WTC11 (cell line): ENCODE measurements around the gene PLCD1. TPM values are rescaled to one million over a fixed set of nuclear protein-coding genes. Genes with fewer than 3 reads are reported as not detected.
A peak's percentile ranks its signal among the peaks of the same experiment; 100 is the strongest.

Experiments used
- ATAC-seq: fragments of 200-7000 bp; cut with Tn5 transposase; 2 replicates; pipeline ENCODE4 v1.10.0; 2021; ENCODE audit warnings: mild to moderate bottlenecking, moderate library complexity
- CTCF ChIA-PET: fragments of 300-600 bp; sonication (Branson Sonifier 250); formaldehyde crosslinking; loops from one replicate; lab custom pipeline; 2021; ENCODE audit warnings: antibody characterized with exemption; lab: Charles Lee
- POLR2A ChIA-PET: fragments of 350-600 bp; sonication (Branson Sonifier 250); formaldehyde crosslinking; loops from one replicate; lab custom pipeline; 2021; ENCODE audit warnings: antibody characterized with exemption; lab: Charles Lee
- DNase-seq: peaks from one replicate; pipeline ENCODE4 v3.0.0; 2021; ENCODE audit warnings: low spot score
- H3K27ac Mint-ChIP-seq: 2 replicates; pipeline ENCODE4 v1.8.0; 2021; ENCODE audit warnings: mixed read lengths
- H3K27me3 Mint-ChIP-seq: 2 replicates; pipeline ENCODE4 v1.8.0; 2021; ENCODE audit warnings: low read depth, mild to moderate bottlenecking, moderate library complexity, mixed read lengths
- H3K36me3 Mint-ChIP-seq: 2 replicates; pipeline ENCODE4 v1.8.0; 2021; ENCODE audit warnings: mixed read lengths
- H3K4me1 Mint-ChIP-seq: 2 replicates; pipeline ENCODE4 v1.8.0; 2022; ENCODE audit warnings: mixed read lengths
- H3K4me3 Mint-ChIP-seq: 2 replicates; pipeline ENCODE4 v1.8.0; 2021; ENCODE audit warnings: mild to moderate bottlenecking, moderate library complexity, mixed read lengths
- H3K9me3 Mint-ChIP-seq: 2 replicates; pipeline ENCODE4 v1.8.0; 2021; ENCODE audit warnings: mixed read lengths
- CBFB ChIP-seq: sonication (generic); formaldehyde crosslinking; IDR thresholded peaks from 2 replicates; pipeline ENCODE4 v1.8.1; 2022; ENCODE audit warnings: mild to moderate bottlenecking, low read depth, missing genetic modification reagents
- ETV6 ChIP-seq: sonication (generic); formaldehyde crosslinking; IDR thresholded peaks from 2 replicates; pipeline ENCODE4 v1.8.1; 2022; ENCODE audit warnings: mild to moderate bottlenecking, missing genetic modification reagents
- GABPB1 ChIP-seq: sonication (generic); formaldehyde crosslinking; IDR thresholded peaks from 2 replicates; pipeline ENCODE4 v1.8.1; 2023; ENCODE audit warnings: mild to moderate bottlenecking, missing genetic modification reagents
- GRHL2 ChIP-seq: fragments of 250-450 bp; sonication (Bioruptor Pico); IDR thresholded peaks from 2 replicates; pipeline ENCODE4 v1.8.0; 2022; ENCODE audit warnings: mild to moderate bottlenecking, moderate library complexity; ENCODE audit not compliant: insufficient replicate concordance, severe bottlenecking
- NFATC4 ChIP-seq: fragments of 250-450 bp; sonication (Bioruptor Pico); IDR thresholded peaks from 2 replicates; pipeline ENCODE4 v1.9.0; 2021; ENCODE audit warnings: mild to moderate bottlenecking
- OVOL2 ChIP-seq: fragments of 250-450 bp; sonication (Bioruptor Pico); IDR thresholded peaks from 2 replicates; pipeline ENCODE4 v1.9.0; 2021; ENCODE audit warnings: mild to moderate bottlenecking, borderline replicate concordance
- PRRX2 ChIP-seq: fragments of 250-450 bp; sonication (Bioruptor Pico); IDR thresholded peaks from 2 replicates; pipeline ENCODE4 v1.8.0; 2021; ENCODE audit warnings: mild to moderate bottlenecking
- TP53 ChIP-seq: sonication (generic); formaldehyde crosslinking; IDR thresholded peaks from 2 replicates; pipeline ENCODE4 v1.8.1; 2023; ENCODE audit warnings: mild to moderate bottlenecking, missing genetic modification reagents
- ZNF219 ChIP-seq: sonication (generic); formaldehyde crosslinking; IDR thresholded peaks from 2 replicates; pipeline ENCODE4 v1.8.0; 2023; ENCODE audit warnings: missing genetic modification reagents, mild to moderate bottlenecking, borderline replicate concordance
- ZNF263 ChIP-seq: sonication (generic); formaldehyde crosslinking; IDR thresholded peaks from 2 replicates; pipeline ENCODE4 v1.8.1; 2022; ENCODE audit warnings: low read depth, mild to moderate bottlenecking, moderate library complexity, missing genetic modification reagents
- total RNA-seq: library from RNA; stranded (reverse); gene quantifications from 3 replicates; pipeline ENCODE4 v1.2.3, GENCODE V29; 2021
- TF ChIP-seq, protein P1 (sequence below): fragments of 250-450 bp; sonication (Bioruptor Pico); IDR thresholded peaks from 2 replicates; pipeline ENCODE4 v2.1.2; 2022; ENCODE audit warnings: mild to moderate bottlenecking, moderate library complexity
- TF ChIP-seq, protein P2 (sequence below): sonication (generic); formaldehyde crosslinking; IDR thresholded peaks from 2 replicates; pipeline ENCODE4 v1.8.1; 2022; ENCODE audit warnings: mild to moderate bottlenecking, missing genetic modification reagents, moderate library complexity, borderline replicate concordance
- TF ChIP-seq, protein P3 (sequence below): fragments of 250-450 bp; sonication (Bioruptor Pico); IDR thresholded peaks from 2 replicates; pipeline ENCODE4 v1.9.0; 2021; ENCODE audit warnings: mild to moderate bottlenecking
- TF ChIP-seq, protein P4 (sequence below): sonication (generic); formaldehyde crosslinking; IDR thresholded peaks from 2 replicates; pipeline ENCODE4 v1.8.0; 2023; ENCODE audit warnings: missing genetic modification reagents
- TF ChIP-seq, protein P5 (sequence below): sonication (generic); formaldehyde crosslinking; IDR thresholded peaks from 2 replicates; pipeline ENCODE4 v1.8.0; 2022; ENCODE audit warnings: mild to moderate bottlenecking, missing genetic modification reagents
- TF ChIP-seq, protein P6 (sequence below): sonication (generic); formaldehyde crosslinking; IDR thresholded peaks from 2 replicates; pipeline ENCODE4 v1.8.1; 2022; ENCODE audit warnings: missing genetic modification reagents, borderline replicate concordance
- TF ChIP-seq, protein P7 (sequence below): sonication (generic); formaldehyde crosslinking; IDR thresholded peaks from 2 replicates; pipeline ENCODE4 v1.8.1; 2023; ENCODE audit warnings: mild to moderate bottlenecking, missing genetic modification reagents
- TF ChIP-seq, protein P8 (sequence below): sonication (generic); formaldehyde crosslinking; IDR thresholded peaks from 2 replicates; pipeline ENCODE4 v1.8.0; 2022; ENCODE audit warnings: mild to moderate bottlenecking, missing genetic modification reagents

The PLCD1 gene
- total RNA-seq, 1 experiment from 2014 or later: 29.9 TPM

DNA sequence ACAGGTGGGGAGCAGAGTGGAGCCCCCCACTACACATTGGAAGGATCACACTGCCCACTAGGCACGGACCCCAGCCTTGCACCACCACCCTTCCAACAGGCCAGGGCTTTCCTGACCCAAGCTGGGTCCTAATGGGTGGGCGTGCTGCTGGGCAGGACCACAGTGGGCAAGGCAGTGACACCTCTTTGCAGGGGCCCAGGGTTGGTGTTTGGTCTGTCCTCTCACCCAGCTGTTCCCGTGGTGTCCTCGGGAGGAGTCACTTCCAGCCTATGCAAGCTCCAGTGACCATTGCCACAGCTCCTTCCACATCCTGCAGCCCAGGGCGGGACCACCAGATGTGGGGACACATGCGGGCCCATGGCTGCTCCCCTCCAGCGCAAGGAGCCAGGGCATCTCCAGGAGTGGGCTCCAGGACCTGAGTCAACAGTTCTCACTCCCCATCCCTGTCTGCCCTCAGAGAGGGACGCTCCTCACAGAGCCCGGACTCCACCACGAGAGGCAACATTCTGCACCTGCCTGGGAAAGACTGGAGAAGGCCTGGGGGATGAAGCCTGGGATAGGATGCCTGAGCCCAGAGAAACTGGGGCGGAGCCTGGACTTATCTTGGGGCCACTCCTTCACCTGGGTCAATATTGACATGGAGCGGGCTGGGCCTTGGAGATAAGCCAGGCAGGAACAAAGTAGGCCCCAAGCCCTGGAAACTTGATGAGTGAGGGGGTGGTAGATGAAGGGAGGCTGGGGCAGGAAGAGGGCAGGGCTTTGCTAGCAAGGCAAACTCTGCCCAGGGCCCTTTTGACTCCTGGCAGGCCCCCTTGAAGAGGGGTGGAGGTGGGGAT lies 42.7 kb downstream of the PLCD1 start:
- Mint-ChIP-seq H3K27me3 (no peaks in the 10 kb centered on the region; the same call in 1 of the 2 replicates), H3K4me1 (peaks cover 13% of the 10 kb centered on the region), H3K27ac (no peak overlapping the region), H3K4me3 (no peak overlapping the region), H3K9me3 (no peaks in the 10 kb centered on the region), H3K36me3 (no peaks in the 10 kb centered on the region)
- ATAC-seq (peak; percentile 26), DNase-seq (no peak)
- TF ChIP-seq ZNF263 (CRISPR knock-in tag): no peak
- no peak for TF ChIP-seq GRHL2 (CRISPR knock-in tag)
- TF ChIP-seq, protein P1, sequence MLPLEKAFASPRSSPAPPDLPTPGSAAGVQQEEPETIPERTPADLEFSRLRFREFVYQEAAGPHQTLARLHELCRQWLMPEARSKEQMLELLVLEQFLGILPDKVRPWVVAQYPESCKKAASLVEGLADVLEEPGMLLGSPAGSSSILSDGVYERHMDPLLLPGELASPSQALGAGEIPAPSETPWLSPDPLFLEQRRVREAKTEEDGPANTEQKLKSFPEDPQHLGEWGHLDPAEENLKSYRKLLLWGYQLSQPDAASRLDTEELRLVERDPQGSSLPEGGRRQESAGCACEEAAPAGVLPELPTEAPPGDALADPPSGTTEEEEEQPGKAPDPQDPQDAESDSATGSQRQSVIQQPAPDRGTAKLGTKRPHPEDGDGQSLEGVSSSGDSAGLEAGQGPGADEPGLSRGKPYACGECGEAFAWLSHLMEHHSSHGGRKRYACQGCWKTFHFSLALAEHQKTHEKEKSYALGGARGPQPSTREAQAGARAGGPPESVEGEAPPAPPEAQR (CRISPR knock-in tag): no peak
- TF ChIP-seq, protein P2, sequence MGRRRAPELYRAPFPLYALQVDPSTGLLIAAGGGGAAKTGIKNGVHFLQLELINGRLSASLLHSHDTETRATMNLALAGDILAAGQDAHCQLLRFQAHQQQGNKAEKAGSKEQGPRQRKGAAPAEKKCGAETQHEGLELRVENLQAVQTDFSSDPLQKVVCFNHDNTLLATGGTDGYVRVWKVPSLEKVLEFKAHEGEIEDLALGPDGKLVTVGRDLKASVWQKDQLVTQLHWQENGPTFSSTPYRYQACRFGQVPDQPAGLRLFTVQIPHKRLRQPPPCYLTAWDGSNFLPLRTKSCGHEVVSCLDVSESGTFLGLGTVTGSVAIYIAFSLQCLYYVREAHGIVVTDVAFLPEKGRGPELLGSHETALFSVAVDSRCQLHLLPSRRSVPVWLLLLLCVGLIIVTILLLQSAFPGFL (CRISPR knock-in tag): no peak
- TF ChIP-seq, protein P3, sequence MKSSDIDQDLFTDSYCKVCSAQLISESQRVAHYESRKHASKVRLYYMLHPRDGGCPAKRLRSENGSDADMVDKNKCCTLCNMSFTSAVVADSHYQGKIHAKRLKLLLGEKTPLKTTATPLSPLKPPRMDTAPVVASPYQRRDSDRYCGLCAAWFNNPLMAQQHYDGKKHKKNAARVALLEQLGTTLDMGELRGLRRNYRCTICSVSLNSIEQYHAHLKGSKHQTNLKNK (CRISPR knock-in tag): no peak
- TF ChIP-seq, protein P4, sequence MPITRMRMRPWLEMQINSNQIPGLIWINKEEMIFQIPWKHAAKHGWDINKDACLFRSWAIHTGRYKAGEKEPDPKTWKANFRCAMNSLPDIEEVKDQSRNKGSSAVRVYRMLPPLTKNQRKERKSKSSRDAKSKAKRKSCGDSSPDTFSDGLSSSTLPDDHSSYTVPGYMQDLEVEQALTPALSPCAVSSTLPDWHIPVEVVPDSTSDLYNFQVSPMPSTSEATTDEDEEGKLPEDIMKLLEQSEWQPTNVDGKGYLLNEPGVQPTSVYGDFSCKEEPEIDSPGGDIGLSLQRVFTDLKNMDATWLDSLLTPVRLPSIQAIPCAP (CRISPR knock-in tag): no peak
- TF ChIP-seq OVOL2 (CRISPR knock-in tag): no peak
- TF ChIP-seq PRRX2: no peak
- peak; percentile 20; the same call in 1 of the 2 replicates for TF ChIP-seq GABPB1 (CRISPR knock-in tag)
- ChIA-PET CTCF (interaction anchor here (0.7 to 6.0 kb wide), 11 partner anchors 10 to 386 kb away, joined by 3 to 61 read pairs (median 6); no protein-coding TSS in a partner anchor), POLR2A (no interaction called here)

DNA sequence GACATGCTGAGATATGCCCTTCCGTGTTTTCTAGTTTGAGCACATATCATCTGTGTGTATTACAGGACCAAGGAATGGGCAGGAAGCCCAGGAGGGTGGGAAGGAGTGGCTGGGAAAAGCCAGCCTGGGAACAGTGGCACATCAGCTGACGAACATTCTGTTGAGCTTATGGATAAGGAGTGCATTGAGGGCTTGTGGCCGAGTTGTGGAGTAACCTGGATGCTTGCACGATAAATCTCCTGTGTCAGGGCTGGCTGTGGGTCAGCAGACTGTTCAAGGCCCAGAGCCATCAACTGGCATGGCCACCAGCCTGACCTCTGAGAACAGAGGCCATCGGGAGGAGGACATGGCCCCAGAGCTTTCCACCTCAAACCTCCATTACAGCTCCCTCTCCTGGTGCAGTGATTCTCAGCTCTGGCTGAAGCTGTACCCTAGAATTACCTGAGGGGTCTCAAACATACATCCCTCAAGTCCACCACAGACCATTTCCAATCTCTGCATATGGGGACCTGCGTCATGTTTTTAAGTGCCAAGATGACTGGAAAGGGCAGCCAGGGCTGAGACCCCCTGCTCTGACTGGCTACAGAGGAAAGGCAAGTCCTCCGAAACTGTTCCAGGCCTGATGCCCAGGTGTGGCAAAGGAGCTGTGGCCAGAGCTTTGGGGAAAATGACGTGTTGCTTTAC lies 43.7 kb downstream of the PLCD1 start:
- H3K27ac Mint-ChIP-seq: 0 out of 2 replicates have a peak overlapping the region, but pooled peaks have one; percentile 42
- DNase-seq: no peak
- TF ChIP-seq CBFB (CRISPR knock-in tag) (no peak), TP53 (CRISPR knock-in tag) (no peak), ZNF219 (CRISPR knock-in tag) (no peak), ETV6 (CRISPR knock-in tag) (no peak), NFATC4 (CRISPR knock-in tag) (no peak), OVOL2 (CRISPR knock-in tag) (no peak)
- TF ChIP-seq, protein P5, sequence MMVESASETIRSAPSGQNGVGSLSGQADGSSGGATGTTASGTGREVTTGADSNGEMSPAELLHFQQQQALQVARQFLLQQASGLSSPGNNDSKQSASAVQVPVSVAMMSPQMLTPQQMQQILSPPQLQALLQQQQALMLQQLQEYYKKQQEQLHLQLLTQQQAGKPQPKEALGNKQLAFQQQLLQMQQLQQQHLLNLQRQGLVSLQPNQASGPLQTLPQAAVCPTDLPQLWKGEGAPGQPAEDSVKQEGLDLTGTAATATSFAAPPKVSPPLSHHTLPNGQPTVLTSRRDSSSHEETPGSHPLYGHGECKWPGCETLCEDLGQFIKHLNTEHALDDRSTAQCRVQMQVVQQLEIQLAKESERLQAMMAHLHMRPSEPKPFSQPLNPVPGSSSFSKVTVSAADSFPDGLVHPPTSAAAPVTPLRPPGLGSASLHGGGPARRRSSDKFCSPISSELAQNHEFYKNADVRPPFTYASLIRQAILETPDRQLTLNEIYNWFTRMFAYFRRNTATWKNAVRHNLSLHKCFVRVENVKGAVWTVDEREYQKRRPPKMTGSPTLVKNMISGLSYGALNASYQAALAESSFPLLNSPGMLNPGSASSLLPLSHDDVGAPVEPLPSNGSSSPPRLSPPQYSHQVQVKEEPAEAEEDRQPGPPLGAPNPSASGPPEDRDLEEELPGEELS (CRISPR knock-in tag): no peak
- TF ChIP-seq, protein P6, sequence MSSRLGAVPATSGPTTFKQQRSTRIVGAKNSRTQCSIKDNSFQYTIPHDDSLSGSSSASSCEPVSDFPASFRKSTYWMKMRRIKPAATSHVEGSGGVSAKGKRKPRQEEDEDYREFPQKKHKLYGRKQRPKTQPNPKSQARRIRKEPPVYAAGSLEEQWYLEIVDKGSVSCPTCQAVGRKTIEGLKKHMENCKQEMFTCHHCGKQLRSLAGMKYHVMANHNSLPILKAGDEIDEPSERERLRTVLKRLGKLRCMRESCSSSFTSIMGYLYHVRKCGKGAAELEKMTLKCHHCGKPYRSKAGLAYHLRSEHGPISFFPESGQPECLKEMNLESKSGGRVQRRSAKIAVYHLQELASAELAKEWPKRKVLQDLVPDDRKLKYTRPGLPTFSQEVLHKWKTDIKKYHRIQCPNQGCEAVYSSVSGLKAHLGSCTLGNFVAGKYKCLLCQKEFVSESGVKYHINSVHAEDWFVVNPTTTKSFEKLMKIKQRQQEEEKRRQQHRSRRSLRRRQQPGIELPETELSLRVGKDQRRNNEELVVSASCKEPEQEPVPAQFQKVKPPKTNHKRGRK: no peak
- TF ChIP-seq, protein P4 (CRISPR knock-in tag): no peak
- TF ChIP-seq, protein P7, sequence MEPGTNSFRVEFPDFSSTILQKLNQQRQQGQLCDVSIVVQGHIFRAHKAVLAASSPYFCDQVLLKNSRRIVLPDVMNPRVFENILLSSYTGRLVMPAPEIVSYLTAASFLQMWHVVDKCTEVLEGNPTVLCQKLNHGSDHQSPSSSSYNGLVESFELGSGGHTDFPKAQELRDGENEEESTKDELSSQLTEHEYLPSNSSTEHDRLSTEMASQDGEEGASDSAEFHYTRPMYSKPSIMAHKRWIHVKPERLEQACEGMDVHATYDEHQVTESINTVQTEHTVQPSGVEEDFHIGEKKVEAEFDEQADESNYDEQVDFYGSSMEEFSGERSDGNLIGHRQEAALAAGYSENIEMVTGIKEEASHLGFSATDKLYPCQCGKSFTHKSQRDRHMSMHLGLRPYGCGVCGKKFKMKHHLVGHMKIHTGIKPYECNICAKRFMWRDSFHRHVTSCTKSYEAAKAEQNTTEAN (CRISPR knock-in tag): no peak
- TF ChIP-seq, protein P8, sequence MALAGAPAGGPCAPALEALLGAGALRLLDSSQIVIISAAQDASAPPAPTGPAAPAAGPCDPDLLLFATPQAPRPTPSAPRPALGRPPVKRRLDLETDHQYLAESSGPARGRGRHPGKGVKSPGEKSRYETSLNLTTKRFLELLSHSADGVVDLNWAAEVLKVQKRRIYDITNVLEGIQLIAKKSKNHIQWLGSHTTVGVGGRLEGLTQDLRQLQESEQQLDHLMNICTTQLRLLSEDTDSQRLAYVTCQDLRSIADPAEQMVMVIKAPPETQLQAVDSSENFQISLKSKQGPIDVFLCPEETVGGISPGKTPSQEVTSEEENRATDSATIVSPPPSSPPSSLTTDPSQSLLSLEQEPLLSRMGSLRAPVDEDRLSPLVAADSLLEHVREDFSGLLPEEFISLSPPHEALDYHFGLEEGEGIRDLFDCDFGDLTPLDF (CRISPR knock-in tag): no peak

More for the DNA sequence above, 43.7 kb downstream of the PLCD1 start:
- ATAC-seq: peak; percentile 46
- Mint-ChIP-seq H3K36me3 (no peaks in the 10 kb centered on the region), H3K27me3 (no peaks in the 10 kb centered on the region), H3K4me1 (peaks cover 10% of the 10 kb centered on the region), H3K4me3 (no peak overlapping the region), H3K9me3 (no peaks in the 10 kb centered on the region)
- CTCF ChIA-PET: interaction anchor here (0.7 to 6.0 kb wide), 13 partner anchors 8 to 385 kb away, joined by 3 to 61 read pairs (median 4); no protein-coding TSS in a partner anchor
- POLR2A ChIA-PET: interaction anchor here (0.6 kb wide), 1 partner anchor 8 kb away, joined by 3 read pairs; no protein-coding TSS in a partner anchor
